GM18520 (cell line): ENCODE results near the gene ODF2L.

Source experiments
- ATAC-seq: cut with Tn5 transposase; IDR thresholded peaks from one replicate; pipeline ENCODE4 v1.9.1; 2021; ENCODE audit not compliant: unreplicated experiment

The ODF2L gene

DNA sequence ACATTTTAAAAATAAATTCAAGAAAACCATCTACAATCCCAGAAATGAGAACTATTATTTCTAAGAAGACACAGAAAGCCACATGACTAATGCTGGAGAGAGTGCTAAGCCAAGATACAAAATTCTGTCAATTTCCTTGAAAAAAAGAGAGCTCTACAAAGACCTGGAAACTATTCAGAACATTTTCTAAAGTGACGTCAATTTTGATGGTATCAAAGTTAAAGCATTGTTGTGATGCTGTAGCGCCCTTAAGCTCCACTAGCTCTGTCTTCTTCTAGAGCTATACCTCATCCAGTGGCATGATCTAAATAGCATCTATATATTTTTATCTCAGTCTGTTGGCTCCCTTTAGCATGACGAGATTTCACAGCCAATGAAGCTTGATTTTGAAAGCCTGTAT is 73.9 kb downstream of the ODF2L start:
- ATAC-seq, result no peak

- no peak for ATAC-seq
Observed at GRCh38 chr1:86318436-86318835, 77.7 kb downstream of the ODF2L start.

- no peak for ATAC-seq
Observed at GRCh38 chr1:86317926-86318325, 78.2 kb downstream of the ODF2L start.

DNA sequence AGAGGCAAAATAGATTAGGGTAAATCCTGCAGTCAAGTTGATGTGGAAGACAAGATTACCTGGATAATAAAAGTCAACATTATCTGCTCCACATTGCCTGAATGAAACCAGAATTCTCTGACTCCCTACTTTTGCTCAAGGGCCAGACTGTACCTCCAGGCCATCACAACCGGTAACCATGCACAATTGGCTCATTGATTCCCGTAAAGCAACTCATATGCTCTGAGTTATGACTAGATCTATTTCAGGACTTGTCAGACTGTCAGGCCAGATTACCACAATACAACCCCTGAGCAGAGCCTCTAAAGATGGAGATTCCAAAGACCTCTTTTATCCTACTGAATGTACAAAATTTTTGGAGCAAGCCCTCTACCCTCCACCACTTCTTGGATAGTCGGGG is 90.4 kb downstream of the ODF2L start:
- no peak for ATAC-seq

DNA sequence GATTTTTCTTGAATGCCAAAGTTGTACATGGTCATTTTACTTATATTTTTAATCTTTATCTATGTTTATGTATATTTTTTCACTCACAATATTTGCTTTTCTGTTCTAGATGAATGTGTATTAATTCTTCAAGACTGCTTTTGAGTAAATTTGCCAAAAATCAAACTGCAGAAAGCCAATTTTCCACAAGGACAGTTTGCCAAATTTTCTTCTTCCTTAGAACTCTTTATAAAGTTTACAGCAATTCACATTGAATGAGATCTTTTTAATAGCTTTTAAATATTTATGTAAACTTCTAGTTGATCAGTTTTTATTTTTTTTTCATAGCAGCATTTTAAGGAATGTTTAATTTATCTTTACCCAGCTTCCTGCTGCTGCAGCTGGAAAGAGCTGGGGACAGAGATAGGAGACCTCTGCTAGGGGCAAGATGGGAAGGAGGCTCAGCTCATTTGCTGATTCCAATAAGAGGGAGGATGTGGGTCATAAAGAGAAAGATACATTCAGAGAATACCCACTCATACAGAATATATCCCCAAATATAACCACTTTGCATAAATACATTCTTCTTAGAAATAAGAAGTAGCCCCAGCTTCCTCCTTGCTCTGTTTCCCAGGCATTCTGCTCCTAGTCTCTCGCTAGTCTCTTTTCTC is 93.0 kb downstream of the ODF2L start:
- ATAC-seq, result no peak
